ENCODE measurements around the gene SIGLEC7.

DNA sequence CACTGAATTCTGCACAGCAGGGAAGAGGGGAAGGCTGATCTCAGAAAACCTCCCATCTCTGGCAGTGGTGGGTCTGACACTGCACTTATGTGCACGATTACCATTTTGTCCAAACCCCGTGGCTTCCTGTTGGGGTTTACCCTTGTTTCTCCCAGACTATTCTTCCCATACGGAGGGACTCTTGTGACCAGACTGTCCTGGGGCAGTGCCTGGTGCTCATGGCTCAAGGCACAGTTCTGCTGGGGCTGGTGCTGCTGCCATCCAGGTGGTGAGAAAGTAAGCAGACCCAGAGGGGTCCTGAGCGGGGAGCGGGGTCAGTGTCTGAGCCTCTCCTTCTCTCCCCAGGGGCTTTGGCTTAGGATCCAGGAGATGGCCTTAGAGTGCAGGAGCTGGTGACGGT, 22.5 kb upstream of the SIGLEC7 start:
- TF ChIP-seq POLR2AphosphoS5 (IDR thresholded peaks at IDR 0.05) (no peak), EP300 (IDR thresholded peaks at IDR 0.05) (no peak), POLR2A (IDR thresholded peaks at IDR 0.05) (no peak)
- TF ChIP-seq, protein P1, sequence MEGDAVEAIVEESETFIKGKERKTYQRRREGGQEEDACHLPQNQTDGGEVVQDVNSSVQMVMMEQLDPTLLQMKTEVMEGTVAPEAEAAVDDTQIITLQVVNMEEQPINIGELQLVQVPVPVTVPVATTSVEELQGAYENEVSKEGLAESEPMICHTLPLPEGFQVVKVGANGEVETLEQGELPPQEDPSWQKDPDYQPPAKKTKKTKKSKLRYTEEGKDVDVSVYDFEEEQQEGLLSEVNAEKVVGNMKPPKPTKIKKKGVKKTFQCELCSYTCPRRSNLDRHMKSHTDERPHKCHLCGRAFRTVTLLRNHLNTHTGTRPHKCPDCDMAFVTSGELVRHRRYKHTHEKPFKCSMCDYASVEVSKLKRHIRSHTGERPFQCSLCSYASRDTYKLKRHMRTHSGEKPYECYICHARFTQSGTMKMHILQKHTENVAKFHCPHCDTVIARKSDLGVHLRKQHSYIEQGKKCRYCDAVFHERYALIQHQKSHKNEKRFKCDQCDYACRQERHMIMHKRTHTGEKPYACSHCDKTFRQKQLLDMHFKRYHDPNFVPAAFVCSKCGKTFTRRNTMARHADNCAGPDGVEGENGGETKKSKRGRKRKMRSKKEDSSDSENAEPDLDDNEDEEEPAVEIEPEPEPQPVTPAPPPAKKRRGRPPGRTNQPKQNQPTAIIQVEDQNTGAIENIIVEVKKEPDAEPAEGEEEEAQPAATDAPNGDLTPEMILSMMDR (IDR thresholded peaks at IDR 0.05), result no peak

All from suprapubic skin (tissue), 4 donors.